A673 (cell line): ENCODE measurements around the gene EIF4E2. TPM values are rescaled to one million over a fixed set of nuclear protein-coding genes. Genes with fewer than 3 reads are reported as not detected.

Experiments used
- BruUV-seq: library from RNA; stranded (reverse); fragments of 400-500 nt; replicated peaks from 2 replicates; lab custom pipeline; 2021; lab: Mats Ljungman, UMichigan
- CTCF ChIA-PET: fragments of 300-600 bp; sonication (Branson Sonifier 250); formaldehyde crosslinking; loops from one replicate; lab custom pipeline; 2022; ENCODE audit warnings: antibody characterized with exemption; lab: Charles Lee
- POLR2A ChIA-PET: fragments of 300-600 bp; sonication (Branson Sonifier 250); formaldehyde crosslinking; loops from one replicate; lab custom pipeline; 2022; ENCODE audit warnings: antibody characterized with exemption; ENCODE audit not compliant: low non-redundant PET; lab: Charles Lee
- DNase-seq: peaks from one replicate; pipeline ENCODE4 v3.0.0-alpha.2; 2015; ENCODE audit warnings: low spot score
- H3K27ac ChIP-seq: fragments of 200-600 bp; sonication (generic); 2 replicates; pipeline ENCODE4 v1.5.1; 2016; ENCODE audit warnings: mixed run types, low read depth, mild to moderate bottlenecking, mixed read lengths, antibody characterized with exemption, low read length; ENCODE audit not compliant: poor library complexity, severe bottlenecking
- H3K27me3 ChIP-seq: fragments of 200-600 bp; sonication (generic); replicated peaks from 2 replicates; pipeline ENCODE4 v1.6.1; 2017; ENCODE audit warnings: mixed run types, low read depth, mild to moderate bottlenecking, mixed read lengths, antibody characterized with exemption, low read length; ENCODE audit not compliant: insufficient read depth, poor library complexity
- H3K36me3 ChIP-seq: fragments of 200-600 bp; sonication (generic); 2 replicates; pipeline ENCODE4 v1.6.1; 2016; ENCODE audit warnings: mixed run types, mild to moderate bottlenecking, mixed read lengths, antibody characterized with exemption, low read length; ENCODE audit not compliant: insufficient read depth, poor library complexity, severe bottlenecking
- H3K4me1 ChIP-seq: fragments of 200-600 bp; sonication (generic); 2 replicates; pipeline ENCODE4 v1.6.1; 2017; ENCODE audit warnings: mixed run types, mild to moderate bottlenecking, mixed read lengths, antibody characterized with exemption, low read length; ENCODE audit not compliant: insufficient read depth, poor library complexity, severe bottlenecking
- H3K4me3 ChIP-seq: fragments of 200-600 bp; sonication (generic); 2 replicates; pipeline ENCODE4 v1.5.1; 2016; ENCODE audit warnings: low read depth, mixed run types, mild to moderate bottlenecking, mixed read lengths, low read length; ENCODE audit not compliant: poor library complexity, severe bottlenecking
- H3K9me3 ChIP-seq: fragments of 200-600 bp; sonication (generic); 2 replicates; pipeline ENCODE4 v1.6.1; 2016; ENCODE audit warnings: mixed run types, low read depth, mild to moderate bottlenecking, mixed read lengths, antibody characterized with exemption, low read length; ENCODE audit not compliant: poor library complexity, severe bottlenecking
- CTCF ChIP-seq: fragments of 300-800, 200-600 bp; sonication (generic); conservative IDR thresholded peaks from 2 replicates; pipeline ENCODE4 v1.5.1; 2017; ENCODE audit warnings: low read depth, mild to moderate bottlenecking, antibody characterized with exemption, low read length, moderate library complexity, mixed read lengths
- EZH2 ChIP-seq: fragments of 200-600 bp; sonication (generic); IDR thresholded peaks from 2 replicates; pipeline ENCODE4 v1.6.1; 2017; ENCODE audit warnings: borderline replicate concordance, low read depth, mild to moderate bottlenecking, mixed read lengths, antibody characterized with exemption, low read length; ENCODE audit not compliant: poor library complexity, severe bottlenecking
- intact Hi-C: fragments of 100-400 bp; cut with micrococcal nuclease; formaldehyde crosslinking; loops from one replicate; pipeline ENCODE4 v1.10.0; 2022; ENCODE audit not compliant: unreplicated experiment
- total RNA-seq: library from RNA; stranded (reverse); gene quantifications from 2 replicates; pipeline ENCODE4 v1.2.3, GENCODE V29; 2021

Gene EIF4E2
- total RNA-seq, 1 experiment from 2014 or later, result 60.8 TPM

GRCh38 chr2:232540441-232541041 lies 9.9 kb upstream of the EIF4E2 start:
- no peak for TF ChIP-seq CTCF
- no peak for TF ChIP-seq EZH2
- Histone ChIP-seq H3K4me3 (no peak overlapping the region), H3K27me3 (no peaks in the 10 kb centered on the region), H3K9me3 (no peaks in the 10 kb centered on the region), H3K36me3 (no peaks in the 10 kb centered on the region), H3K4me1 (no peaks in the 10 kb centered on the region), H3K27ac (no peak overlapping the region)
- BruUV-seq, result no TSS peak
- intact Hi-C loops, result no loop called here
- ChIA-PET CTCF (no interaction called here), POLR2A (no interaction called here)
- no peak for DNase-seq

GRCh38 chr2:232541195-232541960 lies 9.1 kb upstream of the EIF4E2 start:
- no peak for DNase-seq
- no peak for TF ChIP-seq EZH2
- TF ChIP-seq CTCF, result no peak
- POLR2A ChIA-PET, result no interaction called here
- no peaks in the 10 kb centered on the region for H3K4me1 ChIP-seq
- CTCF ChIA-PET, result no interaction called here
- H3K9me3 ChIP-seq, result no peaks in the 10 kb centered on the region
- BruUV-seq, result no TSS peak
- H3K27ac ChIP-seq, result no peak overlapping the region
- H3K27me3 ChIP-seq, result no peaks in the 10 kb centered on the region
- peaks cover under 1% of the 10 kb centered on the region for H3K36me3 ChIP-seq
- H3K4me3 ChIP-seq, result no peak overlapping the region
- intact Hi-C loops, result no loop called here

GRCh38 chr2:232541961-232542714 lies 8.4 kb upstream of the EIF4E2 start:
- H3K4me1 ChIP-seq, result no peaks in the 10 kb centered on the region
- ChIA-PET CTCF (interaction anchor here (0.6 kb wide), 1 partner anchor 61 kb away, joined by 9 read pairs; no protein-coding TSS in a partner anchor), POLR2A (no interaction called here)
- H3K27ac ChIP-seq, result no peak overlapping the region
- peaks cover 7% of the 10 kb centered on the region for H3K36me3 ChIP-seq
- TF ChIP-seq EZH2, result no peak
- no peak for TF ChIP-seq CTCF
- no peaks in the 10 kb centered on the region for H3K9me3 ChIP-seq
- no peak for DNase-seq
- H3K27me3 ChIP-seq, result no peaks in the 10 kb centered on the region
- BruUV-seq, result no TSS peak
- H3K4me3 ChIP-seq, result no peak overlapping the region
- intact Hi-C loops, result no loop called here
